GM19025 (cell line): ENCODE results near the gene RNF144A.
"Not testable (repeated sequence)": the region's sequence is repeated elsewhere in the genome, so short reads cannot be mapped to it uniquely, and the experiment has no call there.

ENCODE experiments used
- ATAC-seq: cut with Tn5 transposase; IDR thresholded peaks from one replicate; pipeline ENCODE4 v1.9.1; 2021; ENCODE audit warnings: mild to moderate bottlenecking, low read depth, moderate library complexity; ENCODE audit not compliant: unreplicated experiment

The RNF144A gene

GRCh38 chr2:6927186-6927585 is 10.0 kb downstream of the RNF144A start:
- no peak for ATAC-seq

- no peak for ATAC-seq
Measured at GRCh38 chr2:6927753-6928152, 10.5 kb downstream of the RNF144A start.

DNA sequence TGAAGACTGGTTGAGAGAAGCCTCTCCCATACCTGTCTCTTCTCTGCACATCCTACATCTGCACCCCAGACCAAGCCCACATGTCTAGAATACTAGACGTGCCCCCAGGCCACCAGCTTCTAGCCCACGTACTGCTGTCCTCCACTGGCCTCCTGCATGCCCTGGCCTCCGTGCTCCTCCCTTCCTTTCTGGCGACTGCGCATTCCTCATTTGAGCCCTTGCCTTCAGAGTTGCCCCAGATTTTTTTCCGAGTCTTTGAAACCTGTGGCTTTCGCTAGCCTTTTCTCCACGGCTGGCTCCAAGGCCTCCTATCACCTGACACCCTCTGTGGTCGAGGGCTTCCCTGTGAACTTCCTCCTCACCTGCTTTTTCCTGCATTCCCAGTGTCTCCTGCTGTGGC is 11.2 kb downstream of the RNF144A start:
- no peak for ATAC-seq

DNA sequence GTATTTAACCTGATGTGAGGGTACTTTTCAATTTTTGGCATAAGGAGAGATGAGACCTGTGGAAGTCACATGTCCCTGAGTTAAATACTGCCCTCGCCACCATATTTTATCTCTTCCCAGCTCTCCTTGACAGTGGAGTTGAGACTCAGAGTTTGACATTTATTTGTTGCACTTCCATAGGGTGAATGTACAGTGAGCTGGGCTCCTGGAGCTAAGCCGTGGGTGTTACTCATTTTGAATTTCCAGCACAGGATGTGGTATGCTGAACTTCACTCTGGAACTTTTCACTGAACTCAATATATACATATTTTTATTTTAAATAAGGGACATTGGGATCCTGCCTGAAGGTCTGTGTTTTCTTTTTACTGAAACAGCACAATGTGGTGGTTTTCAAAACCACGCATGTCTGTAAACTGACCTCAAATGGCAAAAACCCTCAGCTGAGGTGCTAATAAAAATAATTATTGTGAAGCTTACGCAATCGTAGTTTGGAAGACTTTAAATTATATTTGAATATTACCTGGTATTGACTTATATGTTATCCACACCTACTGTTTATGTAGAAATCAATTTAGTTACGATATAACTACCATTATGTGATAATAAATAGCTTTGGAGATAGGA is 12.1 kb downstream of the RNF144A start:
- no peak for ATAC-seq

- ATAC-seq = no peak
Measured at GRCh38 chr2:6930923-6931647, 13.9 kb downstream of the RNF144A start.

DNA sequence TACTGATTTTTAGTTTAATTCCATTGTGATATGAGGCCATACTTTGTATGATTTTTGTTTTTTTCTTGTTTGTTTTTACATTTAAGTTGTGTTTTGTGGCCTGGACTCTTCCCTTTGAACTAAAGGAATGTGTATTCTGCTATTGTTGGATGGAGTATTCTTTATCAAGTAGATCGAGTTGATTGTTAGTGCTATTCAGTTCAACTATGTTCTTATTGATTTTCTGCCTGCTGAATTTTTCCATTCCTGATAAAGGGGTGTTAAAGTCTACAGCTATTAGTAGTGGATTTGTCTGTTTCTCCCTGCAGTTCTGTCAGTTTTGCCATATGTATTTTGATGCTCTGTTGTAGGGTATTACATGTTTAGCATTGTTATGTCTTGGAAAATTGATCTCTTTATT is 14.5 kb downstream of the RNF144A start:
- ATAC-seq = no peak

GRCh38 chr2:6932206-6932605 is 15.0 kb downstream of the RNF144A start:
- ATAC-seq = no peak

- ATAC-seq = no peak
Measured at GRCh38 chr2:6932828-6933227, 15.6 kb downstream of the RNF144A start.

DNA sequence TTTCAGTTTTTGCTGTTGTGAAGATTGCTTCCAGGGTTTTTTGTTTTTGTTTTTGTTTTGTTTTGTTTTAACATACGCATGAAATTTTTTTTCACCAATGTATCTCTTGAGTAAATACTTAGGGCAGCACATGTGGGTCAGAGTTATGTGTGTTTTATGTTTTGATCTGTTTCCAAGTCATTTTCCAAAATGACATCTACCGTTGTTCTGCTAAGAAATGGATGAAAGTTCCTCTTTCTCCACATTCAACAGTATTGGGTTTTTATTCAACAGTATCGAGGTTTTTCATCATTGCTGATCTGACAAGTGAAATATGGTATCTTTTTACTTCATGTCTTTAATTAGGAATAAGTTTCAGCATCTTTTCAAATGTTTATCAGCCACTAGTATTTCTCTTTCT is 16.7 kb downstream of the RNF144A start:
- ATAC-seq = no peak

GRCh38 chr2:6934345-6934744 is 17.1 kb downstream of the RNF144A start:
- no peak for ATAC-seq

DNA sequence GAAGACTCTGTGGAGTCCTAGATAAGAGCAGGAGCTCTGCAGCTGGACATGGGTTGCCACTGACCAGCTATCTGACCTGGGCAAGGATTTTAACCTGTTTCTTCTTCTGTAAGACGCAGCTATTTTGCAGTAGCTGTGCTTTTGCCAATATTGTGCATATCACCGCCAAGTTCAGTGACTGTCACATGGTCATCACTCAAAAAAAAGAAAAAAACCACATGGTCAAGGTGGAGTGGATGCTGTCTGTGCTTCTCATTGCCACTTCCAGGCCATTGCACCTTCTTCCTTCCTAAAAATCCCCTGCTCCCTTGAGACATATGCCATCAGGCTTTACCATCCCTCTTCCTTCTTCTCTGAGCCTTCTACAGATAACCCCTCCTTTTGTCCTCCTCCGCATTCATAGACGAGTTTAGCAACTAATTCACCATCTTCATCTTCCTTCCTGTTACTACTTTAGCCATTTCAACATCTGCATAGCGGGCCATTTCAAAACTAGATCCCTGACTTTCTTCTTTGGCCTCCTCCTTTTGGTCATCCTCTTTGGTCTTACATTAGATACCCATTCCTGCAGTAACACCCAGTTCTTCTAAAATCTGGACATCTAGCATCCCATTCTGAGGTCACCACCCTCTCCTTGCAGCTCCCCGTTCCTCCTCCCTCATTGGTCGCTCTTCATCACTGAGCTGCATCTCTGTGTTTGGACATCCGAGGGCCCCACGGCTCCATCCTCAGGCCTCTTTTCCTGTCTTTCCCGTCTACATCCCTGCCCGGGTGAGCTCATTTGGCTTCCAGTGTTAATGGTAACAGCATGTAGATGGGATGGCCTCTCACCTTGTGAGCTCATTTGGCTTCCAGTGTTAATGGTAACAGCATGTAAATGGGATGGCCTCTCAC is 17.8 kb downstream of the RNF144A start:
- ATAC-seq = no peak

- ATAC-seq = not testable (repeated sequence)
Measured at GRCh38 chr2:6935652-6936020, 18.4 kb downstream of the RNF144A start.

- ATAC-seq = no peak
Measured at GRCh38 chr2:6937157-6937556, 19.9 kb downstream of the RNF144A start.

DNA sequence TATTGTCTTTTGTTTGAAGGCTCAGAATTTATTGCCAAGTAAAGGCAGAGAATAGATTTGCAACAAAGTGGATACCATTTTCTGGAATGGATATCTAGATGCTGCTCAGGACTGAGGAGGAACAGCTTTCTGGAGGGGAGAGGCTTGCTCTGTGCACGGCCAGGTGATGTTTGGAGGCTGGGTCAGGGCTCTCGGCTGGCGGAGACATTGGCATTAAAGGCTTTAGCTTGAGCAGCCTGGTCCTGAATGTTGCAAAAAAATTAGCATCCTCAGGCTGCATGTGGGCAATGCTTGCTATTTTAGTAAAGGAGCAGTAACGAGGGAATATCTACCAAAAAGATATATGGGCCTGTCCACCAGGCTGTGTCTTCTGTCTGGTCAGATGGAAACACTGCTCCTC is 20.4 kb downstream of the RNF144A start:
- ATAC-seq = no peak

DNA sequence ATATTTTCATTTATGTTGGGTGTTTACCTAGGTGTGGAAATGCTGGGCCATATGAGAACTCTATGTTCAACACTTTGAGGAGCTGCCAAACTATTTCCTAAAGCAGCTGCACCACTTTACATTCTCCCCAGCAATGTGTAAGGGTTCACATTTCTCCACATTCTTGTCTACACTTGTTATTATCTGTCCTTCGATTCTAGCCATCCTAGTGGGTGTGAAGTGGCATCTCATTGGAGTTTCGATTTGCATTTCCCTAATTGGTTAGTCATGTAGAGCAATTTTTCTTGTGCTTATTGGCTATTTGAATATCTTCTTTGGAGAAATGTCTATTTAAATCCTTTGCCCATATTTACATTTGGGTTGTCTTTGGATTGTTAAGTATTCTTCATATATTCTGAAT is 21.9 kb downstream of the RNF144A start:
- no peak for ATAC-seq

- no peak for ATAC-seq
Measured at GRCh38 chr2:6940820-6941219, 23.6 kb downstream of the RNF144A start.

- no peak for ATAC-seq
Measured at GRCh38 chr2:6941299-6942046, 24.3 kb downstream of the RNF144A start.

DNA sequence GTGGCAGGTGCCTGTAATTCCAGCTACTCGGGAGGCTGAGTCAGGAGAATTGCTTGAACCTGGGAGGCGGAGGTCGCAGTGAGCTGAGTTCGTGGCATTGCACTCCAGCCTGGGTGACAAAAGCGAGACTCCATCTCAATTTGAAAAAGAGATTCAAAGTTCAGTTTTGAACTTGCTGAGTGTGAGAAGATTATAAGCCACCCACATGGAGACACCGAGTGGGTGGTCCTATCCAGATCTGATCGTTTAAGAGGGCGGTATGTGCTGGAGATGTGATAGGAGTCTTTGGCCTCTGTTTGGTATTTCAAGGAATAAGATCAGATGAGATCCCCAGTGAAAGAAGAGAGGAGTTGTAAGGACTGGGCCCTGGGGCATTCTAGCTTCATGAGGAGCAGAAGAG is 25.6 kb downstream of the RNF144A start:
- ATAC-seq = no peak

GRCh38 chr2:6943523-6943922 is 26.3 kb downstream of the RNF144A start:
- no peak for ATAC-seq

DNA sequence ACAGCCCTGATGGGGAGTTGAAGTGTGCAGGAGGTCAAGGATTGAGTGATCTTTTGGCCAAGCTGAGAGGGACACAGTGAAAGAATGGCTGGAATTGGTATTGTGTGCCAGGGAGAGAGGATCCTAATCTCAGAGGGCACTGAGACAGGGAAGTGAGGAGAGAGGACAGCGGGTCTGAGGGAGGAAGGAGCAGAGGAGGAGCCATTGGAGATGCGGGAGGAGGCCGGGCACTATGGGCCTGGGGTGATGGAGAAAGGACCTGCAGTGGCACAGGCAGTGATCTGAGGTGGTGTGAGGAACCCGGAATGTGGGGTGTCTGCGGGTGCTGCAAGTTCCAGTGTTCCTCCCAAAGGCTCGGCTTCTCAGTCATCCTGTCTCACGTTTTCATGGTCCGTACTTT is 26.8 kb downstream of the RNF144A start:
- ATAC-seq = no peak

DNA sequence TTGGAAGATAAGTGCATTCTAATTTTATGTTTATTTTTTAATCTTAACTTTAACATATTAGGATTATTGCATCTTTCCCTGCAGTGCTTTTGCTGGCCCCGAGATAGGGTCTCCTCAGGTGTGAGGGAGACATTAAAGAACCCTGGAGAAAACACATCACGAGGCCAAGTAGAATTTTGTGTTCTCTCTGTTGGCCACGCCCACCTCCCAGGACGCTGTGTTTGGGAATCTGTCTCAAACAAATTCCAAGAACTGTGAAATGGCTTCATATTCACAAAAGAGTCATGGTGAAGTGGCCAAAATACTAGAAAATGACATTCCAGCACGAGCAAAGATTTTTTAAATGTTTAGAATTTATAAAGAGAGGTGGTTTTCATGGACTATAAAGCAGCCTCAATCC is 27.3 kb downstream of the RNF144A start:
- ATAC-seq = no peak
